ENCODE data around the gene CYFIP2.

DNA sequence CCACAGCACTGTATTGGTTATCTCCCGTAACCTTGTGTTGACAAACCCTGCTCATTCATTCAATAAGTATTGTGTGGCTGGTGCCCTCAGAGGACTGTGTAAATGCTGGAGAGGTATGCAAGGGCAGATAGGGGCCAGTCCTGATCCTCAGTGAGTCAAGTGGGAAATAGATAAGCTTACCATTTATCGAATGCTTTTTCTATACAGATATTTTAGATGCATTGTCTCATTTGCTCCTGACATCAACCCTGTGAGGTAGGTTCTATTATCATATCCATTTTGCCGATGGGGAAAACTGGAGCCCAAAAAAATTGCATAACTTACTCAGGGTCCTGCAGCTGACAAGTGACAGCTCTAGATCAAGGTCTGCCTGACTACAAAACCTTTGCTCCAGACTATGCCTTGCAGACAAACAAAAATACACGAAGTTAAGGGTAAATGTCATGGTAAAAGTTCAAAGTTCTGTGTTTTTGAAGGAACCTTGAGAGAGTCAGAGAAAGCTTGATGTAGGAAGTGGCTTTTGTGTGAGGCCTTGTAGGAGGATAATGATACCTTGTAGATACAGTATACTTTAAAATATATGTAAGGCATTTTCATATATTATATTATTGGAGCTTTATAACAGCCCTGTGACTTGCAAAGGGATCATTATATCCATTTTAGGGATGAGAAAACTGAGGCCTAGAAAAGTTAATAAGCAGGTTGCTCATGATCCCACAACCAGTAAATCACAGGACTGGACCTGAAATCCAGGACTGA is 22.7 kb downstream of the CYFIP2 start:
- TF ChIP-seq CTCF (IDR thresholded peaks at IDR 0.05; ENCODE audit: insufficient read depth, low read depth, low read length) (no peak), EZH2 (IDR thresholded peaks at IDR 0.05; ENCODE audit: insufficient read depth, low read length) (no peak)
